Measurements from ENCODE around the gene CA10. TPM values are rescaled to one million over a fixed set of nuclear protein-coding genes. Genes with fewer than 3 reads are reported as not detected.
A peak's percentile ranks its signal among the peaks of the same experiment; 100 is the strongest.

The CA10 gene
- total RNA-seq, 1 experiment from 2014 or later = 0.46 TPM

DNA sequence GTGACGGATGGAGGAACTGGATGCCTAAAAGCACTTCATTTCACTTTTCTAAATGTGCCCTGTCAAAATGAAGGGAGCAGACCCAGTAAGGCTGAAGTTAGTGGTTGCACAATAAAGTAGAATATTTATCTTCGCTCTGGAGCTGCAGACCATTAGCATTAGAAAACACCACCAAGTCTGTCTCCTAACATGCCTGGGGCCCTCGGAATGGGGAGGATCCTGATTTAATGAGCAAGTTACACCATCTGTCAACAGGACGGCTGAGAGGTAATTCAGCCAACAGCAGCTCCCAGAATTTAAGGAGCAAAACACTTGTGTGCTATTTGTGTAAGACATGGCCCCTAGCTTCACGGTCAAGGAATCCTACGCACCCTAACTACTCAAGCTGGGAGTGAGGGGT, 22.3 kb downstream of the CA10 start:
- no peaks in the 10 kb centered on the region for H3K27me3 Mint-ChIP-seq (ENCODE audit: low read depth)
- no peak for DNase-seq
- TF ChIP-seq, protein P1, sequence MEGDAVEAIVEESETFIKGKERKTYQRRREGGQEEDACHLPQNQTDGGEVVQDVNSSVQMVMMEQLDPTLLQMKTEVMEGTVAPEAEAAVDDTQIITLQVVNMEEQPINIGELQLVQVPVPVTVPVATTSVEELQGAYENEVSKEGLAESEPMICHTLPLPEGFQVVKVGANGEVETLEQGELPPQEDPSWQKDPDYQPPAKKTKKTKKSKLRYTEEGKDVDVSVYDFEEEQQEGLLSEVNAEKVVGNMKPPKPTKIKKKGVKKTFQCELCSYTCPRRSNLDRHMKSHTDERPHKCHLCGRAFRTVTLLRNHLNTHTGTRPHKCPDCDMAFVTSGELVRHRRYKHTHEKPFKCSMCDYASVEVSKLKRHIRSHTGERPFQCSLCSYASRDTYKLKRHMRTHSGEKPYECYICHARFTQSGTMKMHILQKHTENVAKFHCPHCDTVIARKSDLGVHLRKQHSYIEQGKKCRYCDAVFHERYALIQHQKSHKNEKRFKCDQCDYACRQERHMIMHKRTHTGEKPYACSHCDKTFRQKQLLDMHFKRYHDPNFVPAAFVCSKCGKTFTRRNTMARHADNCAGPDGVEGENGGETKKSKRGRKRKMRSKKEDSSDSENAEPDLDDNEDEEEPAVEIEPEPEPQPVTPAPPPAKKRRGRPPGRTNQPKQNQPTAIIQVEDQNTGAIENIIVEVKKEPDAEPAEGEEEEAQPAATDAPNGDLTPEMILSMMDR (conservative IDR thresholded peaks at IDR 0.05) = no peak

More for the DNA sequence above, 22.3 kb downstream of the CA10 start:
- Histone ChIP-seq H3K4ac (ENCODE audit: low read depth, low read length) (no peak overlapping the region), H2BK12ac (ENCODE audit: insufficient read length, low read depth, low read length) (no peak overlapping the region), H3K23me2 (ENCODE audit: insufficient read length, low read depth, low read length, poor library complexity, severe bottlenecking) (no peaks in the 10 kb centered on the region), H2AFZ (ENCODE audit: low read length) (no peak overlapping the region), H4K8ac (replicated peaks; ENCODE audit: insufficient read length, low read depth, low read length) (no peak overlapping the region), H3K9ac (ENCODE audit: extremely low read depth, insufficient read length, low read length) (no peak overlapping the region), H2BK15ac (ENCODE audit: low read depth, low read length) (no peak overlapping the region), H3K18ac (ENCODE audit: insufficient read length, low read depth, low read length) (no peak overlapping the region), H3K9me3 (ENCODE audit: control insufficient read depth, low read depth, low read length) (no peaks in the 10 kb centered on the region), H3T11ph (ENCODE audit: low read length) (no peak overlapping the region), H3K56ac (ENCODE audit: insufficient read length, low read depth, low read length) (no peak overlapping the region), H2BK120ac (ENCODE audit: low read depth, low read length, poor library complexity, severe bottlenecking) (no peak overlapping the region), H4K91ac (ENCODE audit: insufficient read length, low read depth, low read length) (no peak overlapping the region), H3K4me2 (ENCODE audit: insufficient read depth, insufficient read length, low read length) (peak overlapping the region; percentile 20), H3K23ac (ENCODE audit: insufficient read length, low read depth, low read length) (no peak overlapping the region), H3K79me1 (ENCODE audit: insufficient read depth, low read depth, low read length, poor library complexity, severe bottlenecking) (no peaks in the 10 kb centered on the region), H2AK5ac (ENCODE audit: insufficient read length, low read length) (no peak overlapping the region), H4K5ac (ENCODE audit: insufficient read length, low read depth, low read length) (no peak overlapping the region), H3K79me2 (ENCODE audit: insufficient read depth, low read length) (no peaks in the 10 kb centered on the region), H4K20me1 (ENCODE audit: control insufficient read depth, insufficient read depth, insufficient read length) (no peaks in the 10 kb centered on the region), H3K27me3 (ENCODE audit: insufficient read depth, low read length) (no peaks in the 10 kb centered on the region), H3K4me1 (ENCODE audit: insufficient read depth, low read length) (no peaks in the 10 kb centered on the region), H2BK20ac (ENCODE audit: low read depth, low read length, poor library complexity, severe bottlenecking) (no peak overlapping the region), H3K27ac (ENCODE audit: insufficient read length, low read depth, low read length) (no peak overlapping the region), H2BK5ac (ENCODE audit: insufficient read length, low read length) (no peak overlapping the region), H3K14ac (ENCODE audit: insufficient read depth, low read length) (no peak overlapping the region)
- no CpG with 5 or more reads among the region's 6 CpGs for WGBS (ENCODE audit: extremely low coverage, insufficient read length, low lambda C conversion rate)
- H3K4me3 Mint-ChIP-seq = no peak overlapping the region
- H3K36me3 Mint-ChIP-seq (ENCODE audit: insufficient read depth in 1 of 3, low read depth in 3 of 3) = no peaks in the 10 kb centered on the region
- H3K27ac Mint-ChIP-seq = no peak overlapping the region; a peak in 2 of 7 replicates
- H3K9me3 Mint-ChIP-seq = no peaks in the 10 kb centered on the region; a peak in 1 of 5 replicates
- peaks cover 19 to 24% of the 10 kb centered on the region in 2 experiments for H3K4me1 Mint-ChIP-seq

Data from H9 (cell line).